DND-41 (cell line): ENCODE measurements around the gene IGSF22.

Experiments used
- CTCF ChIP-seq: IDR thresholded peaks from 2 replicates; pipeline ENCODE4 v1.5.1; 2012; ENCODE audit warnings: borderline replicate concordance, low read length, moderate library complexity, mild to moderate bottlenecking; ENCODE audit not compliant: poor library complexity, severe bottlenecking; ENCODE audit errors: extremely low read depth
- EZH2 ChIP-seq: IDR thresholded peaks from 3 replicates; pipeline ENCODE4 v1.6.1; 2012; ENCODE audit warnings: borderline replicate concordance, low read depth, mild to moderate bottlenecking, moderate library complexity, low read length, inconsistent platforms; ENCODE audit not compliant: severe bottlenecking

DNA sequence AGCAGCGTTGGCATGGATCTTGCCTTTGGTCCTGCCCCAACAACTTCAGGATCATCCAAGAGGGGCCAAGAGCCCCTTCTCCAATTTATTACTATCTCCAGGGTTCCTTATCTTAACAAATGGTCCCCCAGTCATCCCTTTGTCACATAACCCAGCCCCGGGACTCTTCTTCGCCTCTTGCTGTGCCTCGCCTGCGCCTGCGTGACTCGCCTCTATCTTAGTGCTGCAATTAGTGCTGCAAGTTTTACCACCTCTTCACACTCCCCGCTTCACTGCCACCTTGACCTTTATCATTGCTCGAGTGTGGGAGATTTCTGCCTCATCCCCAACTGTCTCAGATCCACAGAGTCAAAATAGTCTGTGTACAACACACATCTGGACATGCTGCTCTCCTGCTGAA is 4.0 kb upstream of the IGSF22 start:
- TF ChIP-seq CTCF (no peak), EZH2 (no peak)
